HG03060 (cell line): Measurements from ENCODE around the gene MDH1.
A peak's percentile ranks its signal among the peaks of the same experiment; 100 is the strongest.
"Not testable (repeated sequence)": the region's sequence is repeated elsewhere in the genome, so short reads cannot be mapped to it uniquely, and the experiment has no call there.

ENCODE experiments used
- ATAC-seq: cut with Tn5 transposase; IDR thresholded peaks from one replicate; pipeline ENCODE4 v1.9.1; 2021; ENCODE audit warnings: low read depth, moderate number of reproducible peaks; ENCODE audit not compliant: unreplicated experiment

The MDH1 gene

GRCh38 chr2:63588385-63589147 lies at the start of gene MDH1, which contains the start of gene WDPCP:
TSS of gene MDH1 (plus strand) at chr2:63588963. CDS start at chr2:63589044, 81 bp downstream.
TSS of gene WDPCP (minus strand) at chr2:63588477. CDS start at chr2:63588271, 206 bp downstream.
- peak; percentile 82 for ATAC-seq

- no peak for ATAC-seq
These were observed 49.2 kb upstream of the MDH1 start for GRCh38 chr2:63539416-63540162.

- no peak for ATAC-seq
These were observed 44.6 kb upstream of the MDH1 start for GRCh38 chr2:63544017-63544627.

GRCh38 chr2:63545023-63545422 lies 43.7 kb upstream of the MDH1 start:
- ATAC-seq: no peak

- no peak for ATAC-seq
These were observed 35.7 kb upstream of the MDH1 start for GRCh38 chr2:63553049-63553448.

GRCh38 chr2:63555299-63555698 lies 33.5 kb upstream of the MDH1 start:
- ATAC-seq: no peak

- no peak for ATAC-seq
These were observed 32.8 kb upstream of the MDH1 start for GRCh38 chr2:63555931-63556330.

GRCh38 chr2:63557819-63558218 lies 30.9 kb upstream of the MDH1 start:
- not testable (repeated sequence) for ATAC-seq

- not testable (repeated sequence) for ATAC-seq
These were observed 29.8 kb upstream of the MDH1 start for GRCh38 chr2:63558922-63559321.

- no peak for ATAC-seq
These were observed 26.0 kb upstream of the MDH1 start for GRCh38 chr2:63562751-63563150.

DNA sequence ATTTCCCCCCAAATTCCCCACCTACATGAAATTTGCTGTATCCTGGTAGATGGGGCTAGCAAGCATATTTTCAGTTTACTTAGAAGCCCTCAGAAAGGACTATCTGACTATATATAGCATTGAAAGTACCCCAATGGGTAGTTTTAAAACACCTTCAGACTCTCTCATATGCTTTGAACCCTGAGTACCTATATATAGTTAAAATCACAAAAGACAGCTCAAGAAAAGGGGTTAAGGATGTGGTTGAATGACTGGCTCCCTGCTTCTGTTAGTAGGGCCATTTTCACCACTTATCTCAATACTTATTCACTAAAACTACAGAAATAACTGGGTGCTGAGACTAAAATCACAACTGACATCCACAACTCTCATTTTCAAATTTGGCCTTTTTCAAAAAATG lies 19.0 kb upstream of the MDH1 start:
- no peak for ATAC-seq

- no peak for ATAC-seq
These were observed 17.5 kb upstream of the MDH1 start for GRCh38 chr2:63571291-63571690.

- no peak for ATAC-seq
These were observed 16.8 kb upstream of the MDH1 start for GRCh38 chr2:63572001-63572400.

DNA sequence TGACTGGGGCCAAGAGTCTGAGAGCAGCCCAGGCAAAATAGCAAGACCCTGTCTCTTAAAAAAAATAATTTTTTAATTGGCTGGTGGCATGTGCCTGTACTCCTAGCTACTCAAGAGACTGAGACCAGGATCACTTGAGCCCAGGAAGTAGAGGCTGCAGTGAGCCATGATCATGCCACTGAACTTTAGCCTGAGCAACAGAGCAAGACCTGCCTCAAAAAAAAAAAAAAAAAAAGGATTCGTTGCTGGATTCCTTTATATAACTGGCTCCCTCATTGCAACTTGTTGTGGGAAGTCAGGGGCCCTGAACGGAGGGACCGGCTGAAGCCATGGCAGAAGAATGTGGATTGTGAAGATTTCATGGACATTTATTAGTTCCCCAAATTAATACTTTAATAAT lies 15.7 kb upstream of the MDH1 start:
- not testable (repeated sequence) for ATAC-seq

DNA sequence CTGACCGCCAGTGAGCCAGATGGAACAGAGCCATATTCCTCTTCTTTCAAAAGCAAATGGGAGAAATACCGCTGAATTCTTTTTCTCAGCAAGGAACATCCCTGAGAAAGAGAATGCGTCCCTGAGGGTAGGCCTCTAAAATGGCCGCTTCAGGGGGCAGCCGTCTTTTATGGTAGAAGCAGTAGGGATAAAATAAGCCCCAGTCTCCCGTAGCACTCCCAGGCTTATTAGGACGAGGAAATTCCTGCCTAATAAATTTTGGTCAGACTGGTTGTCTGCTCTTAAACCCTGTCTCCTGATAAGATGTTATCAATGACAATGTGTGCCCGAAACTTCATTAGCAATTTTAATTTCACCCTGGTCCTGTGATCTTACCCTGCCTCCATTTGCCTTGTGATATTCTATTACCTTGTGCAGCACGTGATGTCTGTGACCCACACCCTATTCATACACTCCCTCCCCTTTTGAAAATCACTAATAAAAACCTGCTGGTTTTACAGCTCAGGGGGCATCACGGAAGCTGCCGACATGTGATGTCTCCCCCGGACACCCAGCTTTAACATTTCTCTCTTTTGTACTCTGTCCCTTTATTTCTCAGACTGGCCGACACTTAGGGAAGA lies 14.9 kb upstream of the MDH1 start:
- not testable (repeated sequence) for ATAC-seq

DNA sequence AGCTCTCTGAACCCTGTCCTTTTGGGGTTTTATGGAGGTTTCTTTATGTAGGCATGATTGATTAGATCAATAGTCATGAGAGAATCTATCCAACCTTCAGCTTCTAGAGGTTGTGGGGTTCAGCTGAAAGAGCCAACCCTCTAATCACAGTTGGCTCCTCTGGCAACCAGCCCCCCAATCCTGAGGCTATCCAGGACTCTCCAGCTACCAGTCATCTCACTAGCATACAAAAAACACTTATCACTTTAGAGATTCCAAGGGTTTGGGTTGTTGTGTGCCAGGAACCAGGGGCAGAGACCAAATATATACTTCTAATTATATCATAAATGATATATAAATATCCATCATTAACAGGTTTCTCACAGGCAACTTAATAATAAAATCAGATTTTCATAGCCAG lies 12.2 kb upstream of the MDH1 start:
- ATAC-seq: no peak

DNA sequence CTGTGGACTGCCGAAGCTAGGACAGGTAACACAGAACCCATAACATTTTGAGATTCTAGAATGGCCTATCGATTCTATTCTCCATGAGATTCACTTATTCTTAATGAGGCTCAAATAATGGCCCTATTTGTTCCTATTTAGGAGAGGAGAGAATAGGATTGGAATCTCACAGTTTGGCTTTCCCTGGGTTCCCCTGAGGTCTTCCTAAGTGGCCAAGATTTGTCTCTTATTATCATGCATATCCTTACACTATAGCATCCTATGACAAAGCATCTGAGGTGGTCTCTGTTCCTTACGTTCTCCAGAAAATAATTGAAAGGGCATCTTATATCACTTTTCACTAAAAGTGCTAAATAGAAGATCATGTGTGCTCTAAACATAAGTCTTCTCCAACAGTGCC lies 10.0 kb upstream of the MDH1 start:
- no peak for ATAC-seq

DNA sequence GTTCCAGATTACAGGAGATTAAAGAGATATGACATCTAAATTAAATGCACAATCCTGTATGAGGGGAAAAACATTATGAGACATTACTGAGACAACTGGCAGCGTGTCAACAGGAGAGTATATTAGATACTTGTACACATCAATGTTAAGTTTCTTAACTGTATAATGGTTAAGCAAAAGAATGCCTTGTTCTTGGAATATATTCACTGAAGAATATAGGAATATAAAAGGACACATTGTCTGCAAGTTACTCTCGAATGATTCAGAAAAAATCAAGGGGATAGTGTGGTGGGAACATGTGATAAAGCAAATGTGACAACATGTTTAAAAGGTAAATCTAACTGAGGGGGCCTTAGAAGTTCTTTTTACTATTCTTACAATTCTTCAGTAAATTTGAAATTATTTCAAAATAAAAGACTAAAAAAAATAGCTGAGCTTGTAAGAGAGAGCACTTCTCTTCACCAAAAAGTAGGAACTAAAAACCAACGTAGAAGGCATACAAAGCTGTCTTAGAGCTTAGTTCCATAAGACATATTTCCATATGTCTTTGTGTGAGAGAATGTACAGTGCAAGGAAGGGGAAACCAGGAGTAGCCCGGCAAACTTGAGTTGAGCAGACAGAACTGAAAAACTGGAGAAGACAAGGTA lies 8.0 kb upstream of the MDH1 start:
- no peak for ATAC-seq

GRCh38 chr2:63581298-63581961 lies 7.3 kb upstream of the MDH1 start:
- no peak for ATAC-seq

GRCh38 chr2:63582873-63583272 lies 5.9 kb upstream of the MDH1 start:
- ATAC-seq: no peak
